ENCODE data around the gene PLXNC1.

- TF ChIP-seq POLR2AphosphoS5 (IDR thresholded peaks at IDR 0.05) (no peak), POLR2A (IDR thresholded peaks at IDR 0.05) (no peak)
These were observed 138.3 kb downstream of the PLXNC1 start for GRCh38 chr12:94286583-94287244.
